ENCODE data around the gene FUT9.

FUT9 gene

DNA sequence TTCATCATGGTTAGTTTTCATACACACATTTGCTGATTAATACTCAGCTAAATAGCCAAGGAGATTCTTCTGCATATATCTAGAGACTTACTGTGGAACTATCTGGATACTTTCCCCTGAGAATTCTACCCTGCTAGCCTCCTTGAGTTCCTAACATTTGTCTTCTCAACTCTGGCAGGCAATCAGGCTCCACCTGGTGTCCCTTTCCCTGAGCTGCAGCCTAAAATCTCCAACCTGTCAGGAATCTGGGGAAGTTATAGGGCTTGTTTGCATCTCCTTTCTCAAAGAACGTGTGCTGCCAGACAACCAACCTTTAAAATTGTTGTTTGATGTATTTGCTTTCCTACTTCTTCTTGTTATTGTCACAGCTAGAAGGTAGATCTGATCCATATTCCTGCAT is 73.4 kb downstream of the FUT9 start:
- TF ChIP-seq CTCF (IDR thresholded peaks at IDR 0.05; ENCODE audit: control insufficient read depth, extremely low read depth, insufficient read depth), result peak; percentile 73
- peak; percentile 25 for DNase-seq (ENCODE audit: low read depth)

DNA sequence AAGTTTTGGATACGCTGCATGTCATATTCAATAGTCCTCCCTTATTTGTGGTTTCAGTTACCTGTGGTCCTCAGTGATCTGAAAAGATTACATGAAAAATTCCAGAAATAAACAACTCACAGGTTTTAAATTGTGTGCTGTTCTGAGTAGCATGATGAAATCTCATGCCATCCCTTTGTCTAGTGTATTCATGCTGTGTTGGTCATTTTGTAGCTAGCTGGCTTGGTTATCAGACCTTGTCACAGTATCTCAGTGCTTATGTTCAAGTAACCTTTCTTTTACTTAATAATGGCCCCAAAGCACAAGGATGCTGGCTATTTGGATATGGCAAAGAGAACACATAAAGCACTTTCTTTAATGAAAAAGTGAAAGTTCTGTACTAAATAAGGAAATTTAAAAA is 78.3 kb downstream of the FUT9 start:
- DNase-seq (ENCODE audit: low read depth), result no peak
- no peak overlapping the region for H3K4me3 ChIP-seq (ENCODE audit: low read depth, low read length)
- no peak for TF ChIP-seq CTCF (IDR thresholded peaks at IDR 0.05; ENCODE audit: control insufficient read depth, extremely low read depth, insufficient read depth)

More for the DNA sequence above, 73.4 kb downstream of the FUT9 start:
- H3K4me3 ChIP-seq (ENCODE audit: low read depth, low read length), result no peak overlapping the region

DNA sequence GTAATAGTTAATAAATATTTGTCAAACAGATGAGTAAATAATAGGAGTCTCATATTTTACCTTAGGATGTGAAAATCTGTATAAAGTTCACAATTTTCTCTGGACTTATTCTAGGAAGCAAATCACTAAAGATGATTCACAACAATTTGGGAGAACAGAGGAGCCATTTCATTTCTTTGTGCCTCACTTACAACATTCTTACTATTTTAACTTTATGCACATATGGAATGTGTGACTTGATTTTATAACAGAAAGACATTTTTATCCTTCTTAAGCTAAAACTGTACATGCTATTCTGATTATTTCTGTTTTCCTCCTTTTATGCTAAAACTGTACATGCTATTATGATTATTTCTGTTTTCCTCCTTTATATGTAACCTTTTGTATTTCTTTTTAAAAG is 83.3 kb downstream of the FUT9 start:
- DNase-seq (ENCODE audit: low read depth), result no peak
- no peak overlapping the region for H3K4me3 ChIP-seq (ENCODE audit: low read depth, low read length)
- no peak for TF ChIP-seq CTCF (IDR thresholded peaks at IDR 0.05; ENCODE audit: control insufficient read depth, extremely low read depth, insufficient read depth)

DNA sequence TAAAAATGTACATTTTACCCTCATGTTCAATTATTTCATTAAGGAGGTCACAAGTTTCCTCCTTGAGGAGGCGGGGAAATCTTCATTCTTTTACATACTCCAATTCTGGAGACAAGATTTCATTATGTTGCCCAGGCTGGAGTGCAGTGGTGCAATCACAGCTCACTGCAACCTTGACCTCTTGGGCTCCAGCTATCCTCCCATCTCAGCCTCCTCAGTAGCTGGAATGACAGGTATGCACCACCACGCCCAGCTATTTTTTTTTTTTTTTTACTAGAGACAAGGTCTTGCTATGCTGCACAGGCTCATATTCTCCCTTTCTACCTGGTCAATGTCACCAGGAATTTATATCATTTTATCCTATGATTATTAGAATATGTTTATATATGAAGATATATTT is 85.8 kb downstream of the FUT9 start:
- DNase-seq (ENCODE audit: low read depth), result no peak
- TF ChIP-seq CTCF (IDR thresholded peaks at IDR 0.05; ENCODE audit: control insufficient read depth, extremely low read depth, insufficient read depth), result no peak
- H3K4me3 ChIP-seq (ENCODE audit: low read depth, low read length), result no peak overlapping the region

- no peak overlapping the region for H3K4me3 ChIP-seq (ENCODE audit: low read depth, low read length)
- TF ChIP-seq CTCF (IDR thresholded peaks at IDR 0.05; ENCODE audit: control insufficient read depth, extremely low read depth, insufficient read depth), result no peak
- DNase-seq (ENCODE audit: low read depth), result peak; percentile 33
These were observed 89.1 kb downstream of the FUT9 start for GRCh38 chr6:96104910-96105309.

- no peak overlapping the region for H3K4me3 ChIP-seq (ENCODE audit: low read depth, low read length)
- no peak for DNase-seq (ENCODE audit: low read depth)
- TF ChIP-seq CTCF (IDR thresholded peaks at IDR 0.05; ENCODE audit: control insufficient read depth, extremely low read depth, insufficient read depth), result no peak
These were observed 95.1 kb downstream of the FUT9 start for GRCh38 chr6:96110878-96111277.

- DNase-seq (ENCODE audit: low read depth), result no peak
- TF ChIP-seq CTCF (IDR thresholded peaks at IDR 0.05; ENCODE audit: control insufficient read depth, extremely low read depth, insufficient read depth), result no peak
- H3K4me3 ChIP-seq (ENCODE audit: low read depth, low read length), result no peak overlapping the region
These were observed 100.9 kb downstream of the FUT9 start for GRCh38 chr6:96116674-96117073.

Data from LNCaP clone FGC (cell line).